Mesendoderm (in vitro differentiated cells): Measurements from ENCODE around the gene KAT8.
"Not testable (repeated sequence)": the region's sequence is repeated elsewhere in the genome, so short reads cannot be mapped to it uniquely, and the experiment has no call there.

Experiments
- DNase-seq: peaks from one replicate; pipeline ENCODE4 v3.0.0; 2013
- H2AK5ac ChIP-seq: 2 replicates; pipeline ENCODE4 v1.6.1; 2013; ENCODE audit warnings: low read length, inconsistent platforms
- H2BK120ac ChIP-seq: 2 replicates; pipeline ENCODE4 v1.6.1; 2013; ENCODE audit warnings: low read depth, mild to moderate bottlenecking, low read length, moderate library complexity, mixed read lengths
- H2BK15ac ChIP-seq: replicated peaks from 2 replicates; pipeline ENCODE4 v1.6.1; 2013; ENCODE audit warnings: low read depth, mild to moderate bottlenecking, moderate library complexity
- H2BK5ac ChIP-seq: 2 replicates; pipeline ENCODE4 v1.6.1; 2013; ENCODE audit warnings: low read length, inconsistent platforms
- H3K18ac ChIP-seq: 2 replicates; pipeline ENCODE4 v1.6.1; 2013; ENCODE audit warnings: mild to moderate bottlenecking, low read length, mixed read lengths
- H3K23ac ChIP-seq: one replicate; pipeline ENCODE4 v1.6.1; 2013; ENCODE audit warnings: low read length
- H3K27ac ChIP-seq: 2 replicates; pipeline ENCODE4 v1.5.1; 2013; ENCODE audit warnings: low read depth, mild to moderate bottlenecking, inconsistent platforms, low read length, moderate library complexity
- H3K27me3 ChIP-seq: 2 replicates; pipeline ENCODE4 v1.6.1; 2013; ENCODE audit warnings: low read length, control low read depth, mild to moderate bottlenecking, inconsistent platforms; ENCODE audit not compliant: insufficient read depth, poor library complexity
- H3K36me3 ChIP-seq: 2 replicates; pipeline ENCODE4 v1.6.1; 2013; ENCODE audit warnings: low read length, inconsistent platforms; ENCODE audit not compliant: control insufficient read depth, insufficient read depth
- H3K4ac ChIP-seq: one replicate; pipeline ENCODE4 v1.6.1; 2013; ENCODE audit warnings: low read depth, mild to moderate bottlenecking, low read length, moderate library complexity
- H3K4me1 ChIP-seq: 2 replicates; pipeline ENCODE4 v1.6.1; 2013; ENCODE audit warnings: low read depth, low read length, inconsistent platforms; ENCODE audit not compliant: control insufficient read depth
- H3K4me2 ChIP-seq: 2 replicates; pipeline ENCODE4 v1.6.1; 2013; ENCODE audit warnings: low read length
- H3K4me3 ChIP-seq: 2 replicates; pipeline ENCODE4 v1.5.1; 2013; ENCODE audit warnings: mild to moderate bottlenecking, low read length
- H3K56ac ChIP-seq: one replicate; pipeline ENCODE4 v1.6.1; 2013; ENCODE audit warnings: low read length
- H3K79me1 ChIP-seq: 2 replicates; pipeline ENCODE4 v1.6.1; 2013; ENCODE audit warnings: low read length, inconsistent platforms
- H3K79me2 ChIP-seq: 2 replicates; pipeline ENCODE4 v1.6.1; 2013; ENCODE audit warnings: mild to moderate bottlenecking, low read length; ENCODE audit not compliant: control insufficient read depth, insufficient read depth
- H3K9ac ChIP-seq: 2 replicates; pipeline ENCODE4 v1.6.1; 2013; ENCODE audit warnings: low read length, inconsistent platforms
- H4K5ac ChIP-seq: one replicate; pipeline ENCODE4 v1.6.1; 2013; ENCODE audit warnings: low read length
- H4K8ac ChIP-seq: one replicate; pipeline ENCODE4 v1.6.1; 2013; ENCODE audit warnings: low read depth, mild to moderate bottlenecking, control low read depth, low read length, moderate library complexity
- WGBS: extraction: QIAGEN DNeasy Blood & Tissue Kit; methylation state at CpG from one replicate; pipeline ENCODE4 v1.1.7; 2013; ENCODE audit warnings: low lambda C conversion rate, missing lambda C conversion rate; ENCODE audit not compliant: insufficient coverage; ENCODE audit errors: extremely low coverage; 5-methylcytosine and 5-hydroxymethylcytosine counted together

The KAT8 gene

DNA sequence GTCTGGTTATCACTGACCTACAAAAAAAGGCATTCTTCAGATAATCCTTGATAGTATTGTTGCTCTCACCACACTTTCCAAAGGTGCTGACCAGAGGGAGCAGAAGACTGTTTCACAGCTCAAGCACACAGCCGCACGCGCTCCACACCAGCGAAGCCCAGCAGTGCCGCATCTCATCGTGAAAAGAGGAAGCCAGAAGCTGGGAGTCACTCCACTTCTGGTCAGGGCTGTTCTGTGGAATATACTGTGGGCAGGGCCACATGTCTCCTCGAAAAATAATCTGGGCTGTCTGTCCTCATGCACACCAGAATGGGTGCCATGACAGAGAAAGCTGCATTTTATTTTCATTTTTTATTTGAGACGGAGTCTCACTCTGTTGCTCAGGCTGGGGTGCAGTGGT, 39.7 kb downstream of the KAT8 start:
- Histone ChIP-seq H3K27ac (no peak overlapping the region), H3K9ac (no peak overlapping the region), H2BK15ac (no peak overlapping the region), H2BK120ac (no peak overlapping the region), H4K8ac (no peak overlapping the region), H4K5ac (no peak overlapping the region), H2BK5ac (no peak overlapping the region), H3K79me2 (no peaks in the 10 kb centered on the region), H3K4me3 (no peak overlapping the region), H3K36me3 (no peaks in the 10 kb centered on the region), H3K27me3 (no peaks in the 10 kb centered on the region), H3K56ac (no peak overlapping the region), H2AK5ac (no peak overlapping the region), H3K23ac (no peak overlapping the region), H3K4ac (no peak overlapping the region), H3K4me2 (no peak overlapping the region), H3K4me1 (no peaks in the 10 kb centered on the region), H3K79me1 (no peaks in the 10 kb centered on the region), H3K18ac (no peak overlapping the region)
- WGBS, result no CpG with 5 or more reads among the region's 8 CpGs
- no peak for DNase-seq

DNA sequence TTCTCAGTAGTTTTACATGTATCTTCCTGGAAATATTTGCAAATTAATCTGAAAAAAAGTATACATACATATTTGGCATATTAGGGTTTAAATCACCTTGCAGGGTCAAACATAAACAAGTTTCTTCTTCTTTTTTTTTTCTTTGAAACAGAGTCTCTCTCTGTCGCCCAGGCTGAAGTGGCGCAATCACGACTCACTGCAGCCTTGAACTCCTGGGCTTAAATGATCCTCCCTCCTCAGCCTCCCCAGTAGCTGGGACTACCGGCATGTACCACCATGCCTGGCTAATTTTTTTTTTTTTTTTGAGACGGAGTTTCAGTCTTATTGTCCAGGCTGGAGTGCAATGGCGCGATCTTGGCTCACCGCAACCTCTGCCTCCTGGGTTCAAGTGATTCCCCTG, 49.9 kb downstream of the KAT8 start:
- Histone ChIP-seq H3K79me2 (no peaks in the 10 kb centered on the region), H3K4me3 (no peak overlapping the region), H3K18ac (no peak overlapping the region), H3K23ac (no peak overlapping the region), H3K79me1 (no peaks in the 10 kb centered on the region), H3K4me2 (no peak overlapping the region), H3K56ac (no peak overlapping the region), H2BK120ac (no peak overlapping the region), H3K36me3 (no peaks in the 10 kb centered on the region), H2BK5ac (no peak overlapping the region), H4K5ac (no peak overlapping the region), H3K4ac (no peak overlapping the region), H2BK15ac (no peak overlapping the region), H3K4me1 (no peaks in the 10 kb centered on the region), H3K27ac (no peak overlapping the region), H4K8ac (no peak overlapping the region), H3K9ac (no peak overlapping the region), H3K27me3 (no peaks in the 10 kb centered on the region), H2AK5ac (no peak overlapping the region)
- no CpG with 5 or more reads among the region's 8 CpGs for WGBS
- no peak for DNase-seq

DNA sequence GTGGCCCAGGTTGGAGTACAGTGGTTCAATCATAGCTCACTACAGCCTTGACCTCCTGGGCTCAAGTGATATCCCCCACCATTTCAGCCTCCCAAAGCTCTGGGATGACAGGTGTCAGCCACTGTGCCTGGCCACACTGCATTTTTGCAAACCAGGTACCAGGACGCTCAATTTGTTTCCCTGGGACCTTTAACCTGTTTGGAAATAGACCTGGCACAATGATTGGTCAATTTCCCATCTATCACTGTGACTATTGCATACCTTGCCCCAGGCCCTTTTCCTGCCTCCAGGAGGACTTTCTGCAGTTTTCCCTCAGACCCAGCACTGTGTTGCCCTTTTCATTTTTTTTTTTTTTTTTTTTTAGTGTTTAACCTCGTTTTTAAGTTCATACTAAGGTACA, 51.4 kb downstream of the KAT8 start:
- Histone ChIP-seq H3K27me3 (no peaks in the 10 kb centered on the region), H4K5ac (no peak overlapping the region)

DNA sequence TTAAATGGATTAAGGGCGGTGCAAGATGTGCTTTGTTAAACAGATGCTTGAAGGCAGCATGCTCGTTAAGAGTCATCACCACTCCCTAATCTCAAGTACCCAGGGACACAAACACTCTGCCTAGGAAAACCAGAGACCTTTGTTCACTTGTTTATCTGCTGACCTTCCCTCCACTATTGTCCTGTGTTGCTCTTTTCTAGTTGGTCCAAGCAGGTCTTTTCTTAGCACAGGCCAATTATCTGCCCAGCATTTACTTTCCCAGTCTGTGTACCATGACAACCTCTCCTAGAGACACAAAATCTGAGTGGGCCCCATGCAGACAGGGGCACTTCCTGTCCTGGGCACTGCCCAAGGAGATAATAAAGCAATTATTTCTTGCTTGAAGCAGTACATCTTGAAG, 52.6 kb downstream of the KAT8 start:
- not testable (repeated sequence) for H3K9ac ChIP-seq

More for the DNA sequence above, 51.4 kb downstream of the KAT8 start:
- H3K27ac ChIP-seq, result no peak overlapping the region
- H2BK120ac ChIP-seq, result no peak overlapping the region
- H2BK15ac ChIP-seq, result no peak overlapping the region
- no peak overlapping the region for H2AK5ac ChIP-seq
- H4K8ac ChIP-seq, result no peak overlapping the region
- no peak overlapping the region for H2BK5ac ChIP-seq
- no peak overlapping the region for H3K4me3 ChIP-seq
- no CpG with 5 or more reads among the region's 2 CpGs for WGBS
- no peak overlapping the region for H3K4ac ChIP-seq
- no peak overlapping the region for H3K56ac ChIP-seq
- no peak for DNase-seq
- no peak overlapping the region for H3K9ac ChIP-seq
- no peak overlapping the region for H3K23ac ChIP-seq
- no peak overlapping the region for H3K4me2 ChIP-seq
- H3K79me1 ChIP-seq, result no peaks in the 10 kb centered on the region
- H3K18ac ChIP-seq, result no peak overlapping the region
- no peaks in the 10 kb centered on the region for H3K36me3 ChIP-seq
- no peaks in the 10 kb centered on the region for H3K4me1 ChIP-seq
- no peaks in the 10 kb centered on the region for H3K79me2 ChIP-seq

DNA sequence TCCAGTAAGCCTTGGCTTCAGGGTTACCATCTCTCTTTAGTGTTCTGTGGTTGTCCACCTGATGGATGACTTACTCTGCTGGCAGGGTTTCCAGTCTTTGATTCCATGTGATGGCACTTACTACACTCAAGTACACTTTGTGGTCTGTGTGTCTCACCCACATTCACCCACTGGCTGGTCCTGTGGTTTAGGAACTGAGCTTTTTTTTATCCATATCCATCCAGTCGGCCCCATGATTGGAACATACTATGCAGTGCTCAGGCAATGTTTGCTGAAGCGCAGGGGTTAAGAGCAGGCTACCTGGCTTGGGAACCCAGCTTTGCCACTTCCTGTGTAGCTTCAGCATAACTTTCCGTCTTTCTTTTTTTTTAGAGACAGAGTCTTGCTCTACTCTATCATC, 59.7 kb downstream of the KAT8 start:
- Histone ChIP-seq H3K9ac (no peak overlapping the region), H3K27me3 (no peaks in the 10 kb centered on the region), H2BK120ac (no peak overlapping the region), H4K5ac (no peak overlapping the region), H3K56ac (no peak overlapping the region), H3K23ac (no peak overlapping the region), H3K27ac (no peak overlapping the region), H2BK5ac (no peak overlapping the region), H3K79me2 (peaks cover 22% of the 10 kb centered on the region), H3K79me1 (no peaks in the 10 kb centered on the region), H4K8ac (no peak overlapping the region), H2AK5ac (no peak overlapping the region), H3K4me3 (no peak overlapping the region), H3K4ac (no peak overlapping the region), H3K18ac (no peak overlapping the region), H2BK15ac (no peak overlapping the region), H3K4me1 (no peaks in the 10 kb centered on the region), H3K36me3 (no peaks in the 10 kb centered on the region), H3K4me2 (no peak overlapping the region)
- no peak for DNase-seq
- WGBS, result no CpG with 5 or more reads among the region's 3 CpGs

More for the DNA sequence above, 52.6 kb downstream of the KAT8 start:
- WGBS, result no CpG with 5 or more reads among the region's 2 CpGs
- not testable (repeated sequence) for H2BK15ac ChIP-seq, H3K27ac ChIP-seq, H3K56ac ChIP-seq, H2BK120ac ChIP-seq, H3K27me3 ChIP-seq, H3K18ac ChIP-seq, H3K4me2 ChIP-seq, H3K4ac ChIP-seq, H3K4me3 ChIP-seq, H3K79me2 ChIP-seq, H2AK5ac ChIP-seq, H4K5ac ChIP-seq, DNase-seq, H3K4me1 ChIP-seq, H3K23ac ChIP-seq, H2BK5ac ChIP-seq, H3K36me3 ChIP-seq, H4K8ac ChIP-seq, H3K79me1 ChIP-seq

DNA sequence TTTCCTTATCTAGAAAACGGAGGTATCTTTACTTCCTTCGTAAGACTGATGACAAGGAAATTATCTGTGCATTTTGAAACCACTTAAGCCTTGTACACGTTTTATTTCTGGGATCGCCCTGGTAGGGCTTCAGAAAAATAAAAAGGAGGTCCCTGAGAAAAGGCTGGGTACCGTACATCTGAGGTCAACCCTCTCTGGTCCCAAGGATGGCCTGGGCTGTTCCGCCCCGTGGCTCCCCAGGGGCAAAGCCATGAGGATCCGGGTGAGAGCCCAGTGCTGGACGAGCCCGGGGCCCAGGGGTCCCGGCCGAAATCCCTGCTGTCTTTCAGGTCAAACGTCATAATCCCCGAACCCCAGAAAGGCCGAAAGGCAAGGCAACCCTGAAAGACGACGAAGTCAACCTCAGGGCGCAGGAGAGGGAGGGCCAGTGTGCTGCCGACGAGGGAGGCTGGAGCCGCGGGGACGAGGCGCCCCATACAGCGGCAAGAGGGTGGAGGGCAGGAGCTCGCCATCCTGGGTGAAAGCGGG, 61.8 kb downstream of the KAT8 start:
- H2BK15ac ChIP-seq, result no peak overlapping the region
- peak overlapping the region; percentile 99 for H3K56ac ChIP-seq
- no peak overlapping the region for H4K8ac ChIP-seq
- no peak overlapping the region for H3K23ac ChIP-seq
- H3K4me3 ChIP-seq, result peak overlapping the region; percentile 91
- H2AK5ac ChIP-seq, result no peak overlapping the region
- H2BK120ac ChIP-seq, result no peak overlapping the region
- H3K27me3 ChIP-seq, result no peaks in the 10 kb centered on the region
- peak overlapping the region; percentile 75 for H3K4ac ChIP-seq
- H4K5ac ChIP-seq, result no peak overlapping the region
- H3K79me1 ChIP-seq, result peaks cover 6% of the 10 kb centered on the region
- WGBS, result no CpG with 5 or more reads among the region's 27 CpGs
- peak overlapping the region; percentile 92 for H2BK5ac ChIP-seq
- DNase-seq, result no peak
- H3K4me1 ChIP-seq, result peaks cover 4% of the 10 kb centered on the region
- peak overlapping the region; percentile 98 for H3K9ac ChIP-seq
- H3K4me2 ChIP-seq, result peak overlapping the region; percentile 22
- peaks cover 43% of the 10 kb centered on the region for H3K79me2 ChIP-seq
- peak overlapping the region; percentile 69 for H3K27ac ChIP-seq
- H3K36me3 ChIP-seq, result peaks cover 10% of the 10 kb centered on the region
- peak overlapping the region; percentile 78 for H3K18ac ChIP-seq
